Activated naive CD4-positive, alpha-beta T cell treated with Interleukin-2 at 50 U/mL for 16 hours (primary cell): Measurements from ENCODE around the gene METTL27.
"Not testable (repeated sequence)": the region's sequence is repeated elsewhere in the genome, so short reads cannot be mapped to it uniquely, and the experiment has no call there.

Experiments
- DNase-seq: peaks from one replicate; pipeline ENCODE4 v3.0.0-alpha.2; 2020

Gene METTL27, protein sequence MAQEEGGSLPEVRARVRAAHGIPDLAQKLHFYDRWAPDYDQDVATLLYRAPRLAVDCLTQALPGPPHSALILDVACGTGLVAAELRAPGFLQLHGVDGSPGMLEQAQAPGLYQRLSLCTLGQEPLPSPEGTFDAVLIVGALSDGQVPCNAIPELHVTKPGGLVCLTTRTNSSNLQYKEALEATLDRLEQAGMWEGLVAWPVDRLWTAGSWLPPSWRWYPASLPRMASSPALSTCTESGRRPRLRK

DNA sequence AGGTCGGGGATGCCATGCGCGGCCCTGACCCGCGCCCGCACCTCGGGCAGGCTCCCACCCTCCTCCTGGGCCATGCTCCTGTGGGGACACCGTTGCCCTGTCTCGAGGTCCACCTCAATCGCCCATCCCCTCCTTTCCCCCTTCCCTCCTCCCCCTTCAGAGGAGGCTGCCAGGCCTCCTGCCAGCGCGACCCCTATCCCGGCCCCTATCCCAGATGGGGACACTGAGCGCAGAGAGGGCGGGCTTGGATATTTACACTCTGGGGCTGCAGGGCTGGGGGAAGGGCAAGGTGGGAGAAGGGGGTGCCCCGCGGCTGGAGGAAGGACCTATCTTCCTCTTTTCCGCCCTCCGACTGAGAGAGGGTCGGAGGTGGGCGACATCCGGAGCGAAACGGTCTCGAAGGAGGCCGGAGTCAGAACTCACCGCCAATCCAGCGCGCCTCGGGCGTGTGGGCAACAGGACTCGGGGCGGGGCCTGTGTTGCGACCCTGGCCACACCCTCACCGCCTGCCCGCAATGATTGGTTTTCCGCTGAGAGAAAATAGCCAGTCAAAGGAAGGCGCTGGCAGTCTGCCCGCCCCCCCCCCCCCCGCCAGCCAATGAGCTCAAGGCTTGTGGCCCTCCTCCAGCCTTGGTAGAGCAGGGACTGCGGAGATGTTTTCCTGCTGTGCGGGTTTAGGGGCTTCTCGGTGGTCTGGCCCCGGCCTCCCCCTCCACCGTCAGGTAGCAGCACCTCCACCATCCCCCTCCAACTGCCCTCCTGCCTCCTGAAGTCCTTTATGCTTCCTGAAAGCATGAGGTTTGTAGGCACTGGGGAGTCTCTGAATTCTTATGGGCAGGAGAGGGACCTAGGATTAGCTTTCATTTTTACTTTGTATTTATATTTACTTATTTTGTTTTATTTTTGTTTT lies at the start of gene METTL27:
METTL27 (minus strand) TSS at position 450 of the 910 bp plus-strand sequence; CDS start at position 74, 376 bp downstream.
- DNase-seq = peak; percentile 92

DNA sequence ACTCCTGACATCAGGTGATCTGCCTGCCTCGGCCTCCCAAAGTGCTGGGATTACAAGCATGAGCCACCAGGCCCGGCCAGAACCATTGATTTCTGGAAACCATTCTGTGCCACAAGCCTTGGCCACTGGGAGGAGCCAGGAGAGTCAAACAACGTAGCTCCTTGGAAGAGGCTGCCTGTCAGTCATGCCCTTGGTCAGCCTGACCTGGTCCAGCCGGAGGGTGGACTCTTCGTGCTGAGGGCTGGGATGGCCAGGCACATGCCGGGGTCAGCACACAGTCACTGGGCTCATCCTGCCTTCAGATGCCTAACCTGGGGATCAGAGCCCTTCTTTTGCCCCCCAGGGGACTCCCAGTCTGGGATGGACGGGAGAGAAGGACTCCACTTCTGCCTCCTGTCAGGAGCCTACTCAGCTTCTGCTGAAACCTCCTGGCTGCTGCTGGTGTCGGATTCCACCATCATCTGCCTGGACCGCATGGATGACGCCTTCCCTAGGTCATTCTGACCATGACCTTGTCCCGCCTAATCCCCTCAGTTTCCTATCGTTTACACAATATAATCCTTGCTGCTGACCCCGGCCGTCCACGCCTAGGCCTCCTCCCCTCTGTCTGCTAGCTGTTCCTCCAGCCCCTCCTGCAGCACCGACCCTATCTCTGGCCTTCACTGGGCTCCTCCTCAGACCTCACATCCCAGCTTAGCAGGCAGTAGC lies 49.0 kb upstream of the METTL27 start:
- no peak for DNase-seq

DNA sequence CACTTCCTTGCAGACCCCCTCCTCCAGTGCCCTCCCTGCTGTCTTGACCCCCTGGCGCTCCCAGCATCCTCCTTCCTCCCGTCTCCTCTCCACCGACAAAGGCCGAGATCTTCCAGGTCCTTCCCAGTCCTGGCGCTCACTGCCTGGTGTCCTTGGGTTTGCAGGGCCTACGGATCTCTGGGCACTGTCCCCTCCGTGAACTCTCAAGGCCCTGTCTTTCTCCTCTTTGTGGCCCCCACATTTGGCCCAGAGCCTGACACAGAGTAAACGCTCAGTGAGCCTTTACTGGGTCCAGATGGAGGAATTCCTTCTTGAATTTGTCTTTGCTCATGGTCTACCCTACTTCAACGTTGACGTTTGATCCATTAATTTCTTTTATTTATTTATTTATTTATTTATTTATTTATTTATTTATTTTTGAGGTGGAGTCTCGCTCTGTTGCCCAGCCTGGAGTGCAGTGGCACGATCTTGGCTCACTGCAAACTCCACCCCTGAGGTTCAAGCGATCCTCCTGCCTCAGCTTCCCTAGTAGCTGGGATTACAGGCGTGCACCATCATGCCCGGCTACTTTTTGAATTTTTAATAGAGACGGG lies 48.3 kb upstream of the METTL27 start:
- no peak for DNase-seq

DNA sequence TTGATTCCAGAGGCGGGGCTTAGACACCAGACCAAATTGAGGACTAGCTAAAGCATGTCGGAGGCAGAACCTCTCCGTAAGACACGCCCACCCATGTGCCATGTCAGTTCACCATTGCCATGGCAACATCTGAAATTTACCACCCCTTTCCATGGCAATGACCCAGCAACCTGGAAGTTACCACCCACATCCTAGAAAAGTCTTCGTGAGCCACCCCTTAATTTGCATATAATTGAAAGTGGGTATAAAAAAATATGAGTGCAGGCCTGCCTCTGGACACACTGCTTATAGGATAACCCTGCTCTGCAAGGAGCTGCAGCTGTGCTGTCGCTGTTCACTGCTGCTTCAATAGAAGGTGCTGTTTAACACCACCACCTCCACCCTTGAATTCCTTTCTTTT lies 46.6 kb upstream of the METTL27 start:
- no peak for DNase-seq

DNA sequence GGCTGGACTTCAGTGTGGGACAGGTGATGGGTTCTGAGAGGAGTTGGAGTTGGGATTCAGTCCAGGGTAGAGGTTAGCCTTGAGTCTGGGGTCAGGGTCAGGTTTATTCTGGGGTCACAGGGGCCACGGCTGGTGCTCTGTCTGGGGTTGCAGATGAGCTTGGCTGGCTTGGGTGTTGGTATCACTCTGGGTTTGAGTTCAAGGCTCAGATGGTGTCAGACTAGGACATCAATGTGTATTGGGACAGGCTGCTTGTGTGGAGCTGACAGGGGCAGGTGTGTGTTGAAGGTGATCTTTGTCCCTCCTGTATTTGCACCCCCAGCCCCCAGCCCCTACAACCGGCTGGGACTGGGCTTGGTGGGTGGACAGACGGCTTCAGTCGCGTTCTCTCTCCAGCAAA lies 45.4 kb upstream of the METTL27 start:
- no peak for DNase-seq

DNA sequence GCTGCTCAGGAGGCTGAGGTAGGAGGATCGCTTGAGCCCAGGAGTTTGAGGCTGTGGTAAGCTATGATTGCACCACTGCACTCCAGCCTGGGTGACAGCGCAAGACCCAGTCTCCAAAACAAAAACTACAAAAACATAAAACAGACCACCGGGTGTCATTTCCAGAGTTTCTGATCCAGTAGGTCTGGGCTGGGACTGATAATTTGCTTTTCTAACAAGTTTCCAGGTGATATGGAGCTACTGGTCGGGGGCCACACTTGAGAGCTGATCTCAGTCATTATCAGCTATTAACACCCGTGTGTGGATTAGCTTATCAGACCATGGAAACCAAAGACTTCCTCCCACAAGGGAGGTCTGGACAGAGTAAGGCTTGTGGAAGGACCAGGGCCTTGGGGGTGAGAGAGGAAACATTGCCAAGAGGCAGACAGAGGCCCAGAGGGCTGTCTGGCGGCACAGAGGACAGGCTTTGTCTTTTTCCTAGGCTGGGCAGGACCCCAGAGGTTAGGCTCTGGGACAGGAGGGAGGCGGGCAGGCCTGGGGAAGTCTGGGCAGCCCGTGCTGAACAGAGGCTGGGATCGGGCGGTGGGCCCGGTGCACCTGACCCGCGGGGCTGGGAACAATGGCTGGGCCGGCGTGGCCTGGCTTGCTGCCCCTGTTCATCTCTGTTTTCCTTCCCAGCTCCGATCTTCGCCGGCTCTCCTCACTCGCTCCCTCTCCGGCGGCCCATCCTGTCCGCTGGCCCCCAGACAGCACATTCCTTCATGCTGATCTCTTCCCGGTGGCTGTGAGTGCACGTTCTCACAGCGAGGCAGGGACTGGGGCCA lies 43.9 kb upstream of the METTL27 start:
- DNase-seq = no peak

DNA sequence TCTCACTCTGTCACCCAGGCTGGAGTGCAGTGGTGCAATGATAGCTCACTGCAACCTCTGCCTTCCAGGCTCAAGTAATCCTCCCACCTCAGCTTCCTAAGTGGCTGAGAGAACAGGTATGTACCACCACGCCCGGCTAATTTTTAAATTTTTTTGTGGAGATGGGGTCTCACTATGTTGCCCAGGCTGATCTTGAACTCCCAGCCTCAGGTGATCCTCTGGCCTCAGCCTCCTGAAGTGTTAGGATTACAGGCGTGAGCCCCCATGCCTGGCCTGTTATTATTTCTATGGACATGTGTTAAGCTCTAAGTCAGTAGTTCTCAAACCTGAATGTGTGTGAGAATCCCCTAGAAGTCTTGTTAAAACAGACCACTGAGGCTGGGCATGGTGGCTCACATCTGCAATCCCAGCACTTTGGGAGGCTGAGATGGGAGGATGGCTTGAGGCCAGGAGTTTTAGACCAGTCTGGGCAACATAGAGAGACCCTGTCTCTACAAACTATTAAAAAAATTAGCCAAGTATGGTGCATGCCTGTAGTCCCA lies 43.2 kb upstream of the METTL27 start:
- DNase-seq = no peak

DNA sequence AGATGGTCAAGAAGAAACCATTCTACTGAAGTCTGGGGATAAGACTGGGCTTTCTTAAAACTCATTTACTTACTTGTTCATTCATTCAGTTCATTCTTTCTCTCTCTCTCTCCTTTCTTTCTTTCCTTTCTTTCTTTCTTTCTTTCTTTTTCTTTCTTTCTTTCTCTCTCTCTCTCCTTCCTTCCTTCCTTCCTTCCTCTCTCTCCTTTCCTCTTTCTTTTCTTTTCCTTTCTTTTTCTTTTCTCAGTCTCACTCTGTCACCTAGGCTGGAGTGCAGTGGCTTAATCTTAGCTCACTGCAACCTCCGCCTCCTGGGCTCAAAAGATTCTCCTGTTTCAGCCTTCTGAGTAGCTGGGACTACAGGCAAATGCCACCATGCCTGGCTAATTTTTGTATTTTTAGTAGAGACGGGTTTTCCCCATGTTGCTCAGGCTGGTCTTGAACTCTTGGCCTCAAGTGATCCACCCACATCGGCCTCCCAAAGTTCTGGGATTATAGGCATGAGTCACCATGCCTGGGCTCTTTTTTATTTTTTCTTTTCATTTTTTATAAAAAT lies 42.6 kb upstream of the METTL27 start:
- DNase-seq = not testable (repeated sequence)

DNA sequence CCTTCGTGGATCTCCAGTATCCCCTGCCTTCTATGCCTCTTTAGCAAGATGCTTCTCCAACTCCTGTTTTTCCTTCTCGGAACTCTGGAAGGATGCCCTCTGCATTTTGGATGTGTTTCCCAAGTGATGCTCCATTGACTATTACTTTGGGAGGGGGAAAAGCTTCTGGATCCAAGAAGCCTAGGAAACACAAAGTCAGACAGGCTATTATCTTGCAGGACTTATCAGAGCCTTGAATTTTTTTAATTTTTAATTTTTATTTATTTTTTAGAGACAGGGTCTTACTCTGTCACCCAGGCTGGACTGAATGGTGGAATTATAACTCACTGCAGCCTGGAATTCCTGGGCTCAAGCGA lies 39.7 kb upstream of the METTL27 start:
- no peak for DNase-seq

DNA sequence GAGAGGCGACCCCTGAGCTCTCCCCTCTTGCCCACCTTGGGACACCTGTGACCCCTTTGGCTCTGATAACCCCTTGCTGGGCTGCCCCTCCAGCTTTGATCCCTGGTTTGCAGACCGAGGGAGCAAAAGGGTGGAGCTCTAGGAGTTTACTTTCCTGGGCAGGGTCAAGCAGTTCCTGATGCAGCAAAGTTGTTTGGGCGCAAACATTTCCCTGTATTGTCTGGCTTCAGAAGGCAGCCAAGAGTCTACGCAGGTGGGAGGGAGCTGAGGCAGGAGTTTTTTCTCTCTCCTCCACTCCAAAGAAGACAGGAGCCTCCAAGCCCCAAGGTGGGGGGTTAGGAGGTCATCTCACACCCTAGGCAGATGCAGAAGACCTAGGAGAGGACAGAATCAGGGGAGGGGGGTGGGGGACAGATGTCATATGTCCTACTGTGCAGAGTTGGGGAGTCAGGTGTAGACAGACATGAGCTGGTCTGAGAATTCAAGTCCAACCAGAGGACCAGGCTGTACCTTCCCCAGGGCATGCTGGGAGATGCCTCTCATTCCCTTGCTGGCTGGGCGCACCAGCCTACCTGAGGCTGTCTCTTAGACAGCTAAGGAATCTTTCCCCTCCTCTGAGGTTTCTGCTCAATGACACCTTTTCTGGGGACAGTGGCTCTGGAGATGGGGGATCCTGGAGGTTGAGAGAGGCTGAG lies 39.2 kb upstream of the METTL27 start:
- DNase-seq = no peak

DNA sequence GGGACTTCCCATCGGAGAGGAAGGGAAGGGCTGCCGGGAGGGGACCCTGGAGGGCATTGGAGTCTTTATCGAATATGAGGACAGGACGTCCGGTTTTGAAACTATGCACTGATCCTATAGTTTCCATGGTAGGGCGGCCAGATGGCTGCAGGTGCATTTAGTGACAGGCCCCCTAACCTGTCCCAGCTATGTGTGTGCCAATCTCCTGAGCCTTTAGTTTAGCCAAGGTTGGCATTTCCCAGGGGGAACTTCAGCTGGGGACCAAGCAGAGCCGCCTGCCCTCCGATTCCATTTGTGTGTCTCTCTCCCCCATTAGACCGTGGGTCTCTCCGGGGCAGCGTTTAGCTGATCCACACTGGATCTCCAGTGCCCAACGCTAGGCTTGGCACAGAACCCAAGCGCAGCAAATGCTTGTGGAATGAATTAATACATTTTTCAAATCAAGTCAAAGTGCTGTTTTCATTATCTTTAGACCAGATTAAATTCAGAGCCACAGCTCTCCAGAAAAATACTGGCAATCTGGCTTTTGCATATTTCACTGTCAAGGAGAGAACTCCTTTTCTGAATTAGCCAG lies 38.5 kb upstream of the METTL27 start:
- DNase-seq = no peak

DNA sequence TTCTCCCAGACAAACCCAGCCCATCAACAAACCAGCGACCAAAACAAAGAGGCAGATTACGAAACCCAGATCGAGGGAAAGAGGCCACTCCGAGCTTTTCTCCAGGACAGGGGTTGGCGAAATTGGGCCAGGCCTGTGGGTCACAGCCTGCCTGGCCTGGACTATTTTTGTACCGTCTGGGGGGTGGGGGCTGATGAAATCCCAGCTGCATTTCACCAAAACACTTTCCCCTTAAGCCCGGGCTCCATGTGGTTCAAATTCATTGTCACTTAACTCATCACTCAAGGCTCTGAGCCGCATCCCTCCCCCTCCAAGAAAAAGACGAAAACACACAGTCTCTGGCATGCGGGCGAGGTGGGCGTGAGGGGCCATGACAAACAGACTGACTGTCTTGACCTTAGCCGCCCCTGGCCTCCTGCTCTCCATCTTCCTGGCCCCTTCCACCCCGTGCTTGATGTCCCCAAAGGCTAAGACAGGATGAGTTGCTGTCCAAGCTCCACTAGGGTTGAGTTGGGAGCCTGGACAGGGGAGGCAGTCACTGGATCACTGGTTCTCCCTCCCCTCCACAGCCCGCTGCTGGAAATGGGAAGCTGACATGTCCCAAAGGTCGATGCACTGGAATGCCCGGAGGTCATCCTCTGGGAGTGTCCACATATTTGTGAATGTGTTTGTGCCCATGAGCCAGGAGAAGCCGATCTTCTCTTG lies 37.8 kb upstream of the METTL27 start:
- no peak for DNase-seq

DNA sequence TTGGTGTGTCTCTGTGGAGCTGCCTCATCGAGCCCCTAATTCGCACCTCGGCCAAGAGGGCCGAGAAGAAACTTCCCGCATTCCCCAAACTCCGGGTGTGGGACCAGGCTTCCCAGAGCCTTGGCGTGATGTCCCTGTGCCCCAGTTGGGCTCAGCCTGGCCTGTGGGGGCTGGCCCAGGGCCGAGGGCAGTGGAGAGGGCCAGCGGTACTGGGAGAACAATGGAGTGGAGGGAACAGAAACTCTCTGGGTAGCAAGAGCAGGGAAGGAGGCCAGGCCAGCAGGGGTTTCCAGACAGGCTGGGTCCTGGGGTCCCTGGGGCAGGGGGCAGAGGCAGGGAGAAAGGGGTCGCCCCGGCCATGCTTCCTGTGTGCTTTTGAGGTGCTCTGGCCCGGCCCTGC lies 34.7 kb upstream of the METTL27 start:
- no peak for DNase-seq

DNA sequence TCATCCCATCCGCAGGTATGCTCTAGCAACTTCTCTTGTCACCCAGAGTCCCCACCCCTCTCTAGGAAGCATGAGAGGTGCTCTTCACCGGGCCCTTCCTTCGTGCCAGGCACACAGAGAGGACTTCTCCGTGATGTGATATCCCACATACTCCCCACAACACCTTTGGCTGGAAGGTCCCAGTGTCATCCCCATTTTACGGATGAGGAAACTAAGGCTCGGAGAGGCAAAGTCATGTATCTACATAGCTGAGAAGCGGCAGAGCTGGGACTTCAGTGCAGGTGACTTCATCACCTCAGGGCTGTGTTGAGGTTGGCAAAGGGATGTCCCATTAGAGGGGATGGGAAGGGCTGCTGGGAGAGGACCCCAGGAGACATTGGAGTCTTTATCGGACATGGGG lies 34.0 kb upstream of the METTL27 start:
- no peak for DNase-seq

DNA sequence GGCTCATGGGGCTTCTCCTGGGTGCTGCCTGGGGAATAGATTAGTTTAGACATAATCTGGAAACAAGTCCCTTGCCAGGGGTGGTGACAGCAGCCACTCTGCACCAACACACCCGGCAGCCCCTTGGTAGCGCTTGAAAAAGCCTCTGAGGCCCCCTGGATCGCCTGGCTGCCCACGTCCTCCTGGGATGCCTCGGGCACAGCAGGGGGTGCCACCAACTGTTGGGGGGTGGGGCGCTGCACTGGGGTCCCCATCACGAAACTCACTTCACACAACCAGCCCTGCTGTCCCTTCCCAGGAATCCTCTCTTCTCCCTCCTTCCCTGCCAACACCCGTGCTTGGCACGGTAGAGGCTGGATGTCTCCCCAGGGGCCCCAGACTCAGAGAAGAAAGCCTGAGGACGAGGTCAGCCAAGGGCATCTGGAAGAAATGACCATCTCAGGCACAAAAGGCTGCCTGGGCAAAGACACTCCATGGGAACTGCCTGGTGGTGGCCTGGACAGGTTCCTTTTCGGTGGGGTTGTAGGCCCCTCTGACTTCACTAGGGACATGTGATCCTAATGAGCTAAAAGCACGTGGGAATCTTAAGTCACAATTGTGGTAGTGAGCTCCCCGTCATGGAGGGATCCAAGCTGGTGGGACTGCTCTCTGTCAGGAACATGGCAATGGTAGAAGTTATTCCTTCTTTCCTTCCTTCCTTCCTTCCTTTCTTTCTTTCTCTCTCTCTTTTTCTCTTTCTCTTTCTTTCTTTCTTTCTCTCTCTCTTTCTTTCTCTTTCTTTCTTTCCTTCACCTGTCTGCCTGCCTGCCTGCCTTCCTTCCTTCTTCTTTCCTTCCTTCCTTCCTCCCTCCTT lies 30.0 kb upstream of the METTL27 start:
- no peak for DNase-seq

DNA sequence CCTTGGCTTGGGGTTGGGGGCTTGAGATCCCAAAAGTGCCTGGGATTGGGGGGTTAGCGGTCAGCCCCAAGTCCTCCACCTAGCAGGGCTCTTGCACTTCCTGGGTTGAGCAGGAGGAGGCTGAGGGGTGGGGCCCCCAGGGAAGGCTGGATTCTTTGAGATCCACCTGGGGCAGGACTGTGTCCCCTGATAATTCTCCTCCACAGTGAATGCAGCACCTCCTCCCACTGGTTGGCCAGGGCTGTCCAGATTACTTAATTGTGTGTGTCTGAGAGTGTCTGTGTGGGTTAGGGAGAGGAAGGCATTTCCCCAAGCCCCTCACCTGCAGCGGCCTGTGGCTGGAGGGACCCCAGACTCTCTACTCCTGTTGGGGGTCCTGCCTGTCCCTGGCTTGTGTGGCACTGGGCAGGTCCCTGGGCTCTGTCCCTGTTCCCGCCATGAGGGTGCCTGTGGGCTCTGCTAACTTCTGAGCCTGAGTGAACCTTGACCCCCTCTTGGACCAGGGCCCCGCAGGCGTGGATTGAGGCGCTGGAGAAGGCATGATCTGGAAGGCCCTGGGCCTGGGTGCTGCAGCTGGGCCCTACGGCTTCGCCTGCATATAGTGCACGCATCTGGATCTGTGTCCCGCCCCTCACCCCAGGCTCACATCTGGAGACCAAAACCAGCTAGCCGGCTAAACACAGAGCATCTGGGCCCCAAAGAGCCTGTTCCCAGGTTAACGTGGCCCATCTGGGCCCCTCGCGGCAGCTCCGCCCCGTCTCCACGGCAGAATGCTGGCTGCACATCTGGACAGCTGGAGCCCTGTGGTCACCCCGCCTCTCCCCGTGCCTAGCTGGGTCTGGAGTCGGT lies 29.1 kb upstream of the METTL27 start:
- DNase-seq = no peak

DNA sequence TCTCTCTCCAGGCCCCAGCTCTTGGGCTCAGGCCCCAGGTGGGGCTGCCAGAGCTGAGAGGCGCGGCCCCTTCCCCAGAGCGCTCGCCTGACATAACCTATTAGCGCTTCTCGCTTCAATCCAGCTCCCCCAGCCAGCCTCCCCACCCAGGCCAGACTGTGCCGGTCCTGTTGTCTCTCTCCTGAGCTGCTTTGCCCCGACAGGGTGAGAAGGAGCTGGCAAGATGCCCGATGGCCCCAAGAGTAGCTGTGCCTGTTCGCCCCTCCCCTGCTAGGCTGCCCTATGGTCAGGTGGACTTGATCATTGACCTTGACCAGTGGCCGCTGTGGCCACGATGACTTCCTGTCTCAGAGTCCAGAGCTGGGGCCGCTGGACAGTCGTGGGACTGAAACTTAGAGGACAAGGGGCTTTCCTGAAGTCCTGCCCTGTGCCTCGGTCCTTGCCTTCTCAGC lies 27.8 kb upstream of the METTL27 start:
- DNase-seq = no peak
